Ureter (tissue), 1 donor: ENCODE measurements around the gene COL5A1. TPM values are rescaled to one million over a fixed set of nuclear protein-coding genes. Genes with fewer than 3 reads are reported as not detected.
"Not testable (repeated sequence)": the region's sequence is repeated elsewhere in the genome, so short reads cannot be mapped to it uniquely, and the experiment has no call there.

Source experiments
- DNase-seq: peaks from one replicate; pipeline ENCODE4 v3.0.0-alpha.2; 2020; ENCODE audit warnings: low spot score
- total RNA-seq: library from RNA; stranded (reverse); gene quantifications from one replicate; pipeline ENCODE4 v1.2.4, GENCODE V29; 2023
- donor health status: DM: yes; HTN: yes; CAD: no.

COL5A1 gene
- total RNA-seq, 1 donor from 2014 or later: 64.7 TPM

GRCh38 chr9:134690946-134691694 lies 49.5 kb downstream of the COL5A1 start:
- no peak for DNase-seq

GRCh38 chr9:134691695-134692572 lies 50.3 kb downstream of the COL5A1 start:
- no peak for DNase-seq

- no peak for DNase-seq
Measured at GRCh38 chr9:134692573-134692860, 50.9 kb downstream of the COL5A1 start.

- DNase-seq: no peak
Measured at GRCh38 chr9:134693011-134693410, 51.4 kb downstream of the COL5A1 start.

- DNase-seq: no peak
Measured at GRCh38 chr9:134693641-134694367, 52.2 kb downstream of the COL5A1 start.

GRCh38 chr9:134694368-134694665 lies 52.7 kb downstream of the COL5A1 start:
- DNase-seq: no peak

- DNase-seq: no peak
Measured at GRCh38 chr9:134694714-134695113, 53.1 kb downstream of the COL5A1 start.

- no peak for DNase-seq
Measured at GRCh38 chr9:134695144-134695543, 53.5 kb downstream of the COL5A1 start.

- DNase-seq: no peak
Measured at GRCh38 chr9:134696433-134696832, 54.8 kb downstream of the COL5A1 start.

- DNase-seq: no peak
Measured at GRCh38 chr9:134698111-134698510, 56.5 kb downstream of the COL5A1 start.

- DNase-seq: peak; percentile 75
Measured at GRCh38 chr9:134698587-134699342, 57.2 kb downstream of the COL5A1 start.

GRCh38 chr9:134699343-134699740 lies 57.7 kb downstream of the COL5A1 start:
- DNase-seq: no peak

GRCh38 chr9:134700636-134701350 lies 59.2 kb downstream of the COL5A1 start:
- no peak for DNase-seq

GRCh38 chr9:134701581-134702259 lies 60.1 kb downstream of the COL5A1 start:
- DNase-seq: no peak

- DNase-seq: no peak
Measured at GRCh38 chr9:134702291-134702690, 60.7 kb downstream of the COL5A1 start.

GRCh38 chr9:134703730-134704114 lies 62.1 kb downstream of the COL5A1 start:
- DNase-seq: not testable (repeated sequence)

GRCh38 chr9:134704498-134704897 lies 62.9 kb downstream of the COL5A1 start:
- DNase-seq: no peak

GRCh38 chr9:134705786-134706185 lies 64.2 kb downstream of the COL5A1 start:
- DNase-seq: no peak

GRCh38 chr9:134706522-134706921 lies 64.9 kb downstream of the COL5A1 start:
- no peak for DNase-seq

- DNase-seq: peak; percentile 81
Measured at GRCh38 chr9:134707031-134707680, 65.6 kb downstream of the COL5A1 start.
